ENCODE data around the gene ADCYAP1R1. TPM values are rescaled to one million over a fixed set of nuclear protein-coding genes. Genes with fewer than 3 reads are reported as not detected.

The ADCYAP1R1 gene
- total RNA-seq, 2 donors from 2014 or later: 1.4 to 2.5 TPM

DNA sequence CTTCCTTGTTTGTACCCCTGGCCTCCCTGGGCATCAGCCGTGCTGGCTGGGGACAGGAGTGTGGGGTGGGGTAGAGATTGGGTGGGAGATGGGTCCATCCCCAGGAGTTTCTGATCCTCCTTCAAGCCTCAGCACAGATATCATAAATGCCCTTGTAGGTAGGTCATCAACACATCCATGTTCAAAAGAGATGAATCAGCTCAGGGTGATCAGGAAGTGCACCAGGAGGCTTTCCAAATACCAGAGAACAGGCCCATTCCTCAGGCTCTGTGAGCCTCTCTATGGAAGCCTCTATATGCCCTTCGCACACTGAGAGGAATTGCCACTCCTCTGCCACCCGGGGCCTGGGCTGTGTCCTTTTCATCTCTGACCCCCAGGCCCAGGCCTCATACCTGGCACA, 31.9 kb upstream of the ADCYAP1R1 start:
- no peaks in the 10 kb centered on the region for H3K36me3 ChIP-seq
- H3K9me3 ChIP-seq: no peaks in the 10 kb centered on the region
- no peak overlapping the region for H3K4me3 ChIP-seq
- H3K27ac ChIP-seq: no peak overlapping the region
- no peaks in the 10 kb centered on the region for H3K4me1 ChIP-seq (ENCODE audit: control insufficient read depth in 1 of 2, low read depth in 2 of 2)
- DNase-seq (ENCODE audit: low spot score): no peak
- no peak for ATAC-seq (ENCODE audit: insufficient number of reproducible peaks, low FRiP score, low read depth)
- H3K27me3 ChIP-seq (replicated peaks; ENCODE audit: insufficient read depth): no peaks in the 10 kb centered on the region
- TF ChIP-seq, protein P1, sequence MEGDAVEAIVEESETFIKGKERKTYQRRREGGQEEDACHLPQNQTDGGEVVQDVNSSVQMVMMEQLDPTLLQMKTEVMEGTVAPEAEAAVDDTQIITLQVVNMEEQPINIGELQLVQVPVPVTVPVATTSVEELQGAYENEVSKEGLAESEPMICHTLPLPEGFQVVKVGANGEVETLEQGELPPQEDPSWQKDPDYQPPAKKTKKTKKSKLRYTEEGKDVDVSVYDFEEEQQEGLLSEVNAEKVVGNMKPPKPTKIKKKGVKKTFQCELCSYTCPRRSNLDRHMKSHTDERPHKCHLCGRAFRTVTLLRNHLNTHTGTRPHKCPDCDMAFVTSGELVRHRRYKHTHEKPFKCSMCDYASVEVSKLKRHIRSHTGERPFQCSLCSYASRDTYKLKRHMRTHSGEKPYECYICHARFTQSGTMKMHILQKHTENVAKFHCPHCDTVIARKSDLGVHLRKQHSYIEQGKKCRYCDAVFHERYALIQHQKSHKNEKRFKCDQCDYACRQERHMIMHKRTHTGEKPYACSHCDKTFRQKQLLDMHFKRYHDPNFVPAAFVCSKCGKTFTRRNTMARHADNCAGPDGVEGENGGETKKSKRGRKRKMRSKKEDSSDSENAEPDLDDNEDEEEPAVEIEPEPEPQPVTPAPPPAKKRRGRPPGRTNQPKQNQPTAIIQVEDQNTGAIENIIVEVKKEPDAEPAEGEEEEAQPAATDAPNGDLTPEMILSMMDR (IDR thresholded peaks at IDR 0.05): no peak

DNA sequence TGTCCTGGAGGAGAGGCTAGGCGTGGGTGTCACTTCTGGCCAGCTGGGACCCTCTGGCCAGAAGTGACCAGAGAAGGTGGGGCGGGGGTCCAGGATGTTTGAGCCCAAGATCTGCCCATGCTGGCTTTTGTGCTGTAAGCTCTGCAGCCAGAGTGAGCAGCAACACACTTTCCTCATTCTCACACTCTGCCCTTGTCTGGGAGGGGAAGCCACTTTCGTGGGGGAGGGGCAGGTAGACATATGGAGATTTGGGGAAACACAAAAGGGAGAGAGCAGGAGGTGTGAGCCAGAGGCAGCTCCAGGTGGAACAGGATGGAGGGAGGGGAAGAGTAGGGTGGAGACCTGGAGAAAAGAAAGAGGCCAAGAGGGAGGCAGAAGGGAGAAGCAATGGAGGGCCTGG, 31.5 kb upstream of the ADCYAP1R1 start:
- H3K9me3 ChIP-seq: no peaks in the 10 kb centered on the region
- ATAC-seq (ENCODE audit: insufficient number of reproducible peaks, low FRiP score, low read depth): no peak
- no peaks in the 10 kb centered on the region for H3K4me1 ChIP-seq (ENCODE audit: control insufficient read depth in 1 of 2, low read depth in 2 of 2)
- H3K4me3 ChIP-seq: no peak overlapping the region
- no peaks in the 10 kb centered on the region for H3K36me3 ChIP-seq
- TF ChIP-seq, protein P1 (IDR thresholded peaks at IDR 0.05): no peak
- no peaks in the 10 kb centered on the region for H3K27me3 ChIP-seq (replicated peaks; ENCODE audit: insufficient read depth)
- H3K27ac ChIP-seq: no peak overlapping the region
- DNase-seq (ENCODE audit: low spot score): no peak

DNA sequence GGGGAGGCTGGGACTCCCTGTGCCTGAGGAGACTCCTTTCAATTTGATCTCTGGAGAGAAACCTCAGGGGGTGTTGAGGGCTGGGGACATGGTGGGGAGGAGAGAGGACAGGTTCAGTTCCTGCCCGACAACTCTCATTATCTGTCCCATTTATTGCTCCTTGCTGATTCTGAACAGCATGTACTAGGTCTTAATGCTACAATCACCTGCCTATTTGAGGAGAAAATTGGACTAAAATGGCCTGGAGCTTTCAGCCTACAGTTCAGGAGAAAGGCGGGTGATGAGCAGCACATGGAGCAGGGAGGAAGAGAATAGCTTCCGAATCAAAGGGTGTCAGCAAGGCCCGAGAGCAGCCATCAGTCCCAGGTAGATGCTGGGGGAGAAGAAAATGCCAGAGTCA, 30.0 kb upstream of the ADCYAP1R1 start:
- TF ChIP-seq, protein P1 (IDR thresholded peaks at IDR 0.05): no peak
- H3K9me3 ChIP-seq: no peaks in the 10 kb centered on the region
- no peak overlapping the region for H3K27ac ChIP-seq
- DNase-seq (ENCODE audit: low spot score) (no peak), ATAC-seq (ENCODE audit: insufficient number of reproducible peaks, low FRiP score, low read depth) (no peak)
- no peaks in the 10 kb centered on the region for H3K36me3 ChIP-seq
- no peaks in the 10 kb centered on the region for H3K4me1 ChIP-seq (ENCODE audit: control insufficient read depth in 1 of 2, low read depth in 2 of 2)
- H3K4me3 ChIP-seq: no peak overlapping the region
- no peaks in the 10 kb centered on the region for H3K27me3 ChIP-seq (replicated peaks; ENCODE audit: insufficient read depth)

DNA sequence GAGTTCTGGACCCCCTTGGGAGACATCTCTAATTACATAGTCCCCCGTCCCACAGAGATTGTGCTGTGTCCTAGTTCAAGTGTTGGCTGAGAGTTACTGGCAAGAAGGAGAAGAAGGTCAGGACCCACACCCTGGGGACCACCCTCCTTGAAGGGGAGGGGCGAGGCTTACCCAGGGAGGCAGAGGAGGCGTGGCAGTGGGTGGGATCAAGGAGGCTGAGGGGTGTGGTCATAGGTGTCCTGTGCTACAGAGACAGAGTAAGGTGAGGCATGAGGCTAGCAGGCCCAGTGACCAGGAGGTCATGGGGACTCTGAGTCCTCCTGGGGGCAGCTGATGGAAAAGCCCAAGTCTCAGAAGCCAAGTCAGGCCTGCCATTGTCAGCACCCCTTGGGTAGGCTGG, 29.4 kb upstream of the ADCYAP1R1 start:
- Histone ChIP-seq H3K4me3 (no peak overlapping the region), H3K9me3 (no peaks in the 10 kb centered on the region), H3K27me3 (replicated peaks; ENCODE audit: insufficient read depth) (no peaks in the 10 kb centered on the region), H3K36me3 (no peaks in the 10 kb centered on the region), H3K4me1 (ENCODE audit: control insufficient read depth in 1 of 2, low read depth in 2 of 2) (no peaks in the 10 kb centered on the region), H3K27ac (no peak overlapping the region)
- no peak for ATAC-seq (ENCODE audit: insufficient number of reproducible peaks, low FRiP score, low read depth)
- TF ChIP-seq, protein P1 (IDR thresholded peaks at IDR 0.05): no peak
- DNase-seq (ENCODE audit: low spot score): no peak

DNA sequence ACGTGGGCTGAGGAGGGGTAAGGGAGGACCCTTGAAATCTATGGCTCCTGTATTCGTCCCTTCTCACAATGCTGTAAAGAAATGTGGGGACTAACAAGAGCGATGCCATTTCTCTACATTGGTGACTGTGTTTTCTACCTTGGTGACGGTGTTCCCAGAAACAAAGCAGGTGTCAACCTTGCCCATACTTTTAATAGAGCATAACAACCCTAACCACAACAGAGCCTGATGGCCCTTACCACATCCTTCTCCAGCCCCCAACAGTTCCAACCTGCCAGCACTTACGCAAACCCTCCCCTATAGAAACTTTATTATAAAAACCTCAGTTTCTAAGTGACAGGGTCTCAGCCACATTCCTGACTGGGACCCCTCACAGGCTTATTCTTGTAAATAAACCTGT, 28.2 kb upstream of the ADCYAP1R1 start:
- no peak overlapping the region for H3K4me3 ChIP-seq
- TF ChIP-seq, protein P1 (IDR thresholded peaks at IDR 0.05): no peak
- no peaks in the 10 kb centered on the region for H3K36me3 ChIP-seq
- H3K27me3 ChIP-seq (replicated peaks; ENCODE audit: insufficient read depth): no peaks in the 10 kb centered on the region
- no peaks in the 10 kb centered on the region for H3K9me3 ChIP-seq
- no peak for ATAC-seq (ENCODE audit: insufficient number of reproducible peaks, low FRiP score, low read depth)
- no peak overlapping the region for H3K27ac ChIP-seq
- no peak for DNase-seq (ENCODE audit: low spot score)
- no peaks in the 10 kb centered on the region for H3K4me1 ChIP-seq (ENCODE audit: control insufficient read depth in 1 of 2, low read depth in 2 of 2)

Measured in thoracic aorta (tissue), 2 donors.